CD4-positive, alpha-beta memory T cell (primary cell): ENCODE results near the gene PIK3C3. TPM values are rescaled to one million over a fixed set of nuclear protein-coding genes. Genes with fewer than 3 reads are reported as not detected.
"Not testable (repeated sequence)": the region's sequence is repeated elsewhere in the genome, so short reads cannot be mapped to it uniquely, and the experiment has no call there.

Source experiments
- CTCF ChIA-PET: fragments of 350-600 bp; sonication (Branson Sonifier 250); formaldehyde crosslinking; loops from one replicate; lab custom pipeline; 2021; ENCODE audit warnings: inconsistent platforms; ENCODE audit not compliant: partially characterized antibody; lab: Charles Lee
- POLR2A ChIA-PET: fragments of 350-600 bp; sonication (Branson Sonifier 250); formaldehyde crosslinking; loops from one replicate; lab custom pipeline; 2021; ENCODE audit not compliant: partially characterized antibody; lab: Charles Lee
- DNase-seq, 5 donors: peaks; one replicate each; pipeline versions ENCODE4 v3.0.0 to v3.0.0-alpha.2; 2020 to 2022; ENCODE audit warnings: mixed read lengths in 1 of 5
- H3K27ac ChIP-seq: one replicate; pipeline ENCODE4 v1.7.0; 2013; ENCODE audit warnings: low read depth, low read length
- H3K27me3 ChIP-seq: 2 replicates; pipeline ENCODE4 v1.7.0; 2013; ENCODE audit warnings: mild to moderate bottlenecking, low read length, moderate library complexity; ENCODE audit not compliant: insufficient read depth
- H3K36me3 ChIP-seq: 2 replicates; pipeline ENCODE4 v1.7.0; 2013; ENCODE audit warnings: mild to moderate bottlenecking, low read length, moderate library complexity; ENCODE audit not compliant: insufficient read depth
- H3K4me1 ChIP-seq: 2 replicates; pipeline ENCODE4 v1.7.0; 2013; ENCODE audit warnings: mild to moderate bottlenecking, low read length, moderate library complexity; ENCODE audit not compliant: insufficient read depth
- H3K4me3 ChIP-seq, 2 donors: one replicate each; pipeline ENCODE4 v1.7.0; 2013; ENCODE audit warnings: low read length in 2 of 2, mild to moderate bottlenecking in 1 of 2
- H3K9me3 ChIP-seq, 2 donors: one replicate each; pipeline ENCODE4 v1.7.0; 2013; ENCODE audit warnings: low read length in 2 of 2, control low read depth in 1 of 2; ENCODE audit not compliant: control insufficient read depth in 1 of 2
- H3K27ac Mint-ChIP-seq, 7 donors: one replicate each; pipeline ENCODE4 v1.8.0; 2020 to 2021; ENCODE audit warnings: mixed read lengths in 7 of 7, mild to moderate bottlenecking in 6 of 7, inconsistent platforms in 3 of 7, moderate library complexity in 3 of 7
- H3K27me3 Mint-ChIP-seq, 2 donors: one replicate each; pipeline ENCODE4 v1.8.0; 2020 to 2021; ENCODE audit warnings: mixed read lengths in 2 of 2
- H3K36me3 Mint-ChIP-seq, 2 donors: one replicate each; pipeline ENCODE4 v1.8.0; 2020 to 2021; ENCODE audit warnings: mixed read lengths in 2 of 2, inconsistent platforms in 1 of 2, mild to moderate bottlenecking in 1 of 2
- H3K4me1 Mint-ChIP-seq, 4 donors: one replicate each; pipeline ENCODE4 v1.8.0; 2020 to 2021; ENCODE audit warnings: mixed read lengths in 4 of 4, mild to moderate bottlenecking in 1 of 4
- H3K4me3 Mint-ChIP-seq, 8 donors: one replicate each; pipeline ENCODE4 v1.8.0; 2020 to 2021; ENCODE audit warnings: mixed read lengths in 8 of 8, mild to moderate bottlenecking in 7 of 8, moderate library complexity in 6 of 8, inconsistent platforms in 3 of 8
- H3K9me3 Mint-ChIP-seq, 8 donors: one replicate each; pipeline ENCODE4 v1.8.0; 2020 to 2021; ENCODE audit warnings: mixed read lengths in 8 of 8, mild to moderate bottlenecking in 5 of 8, inconsistent platforms in 3 of 8, moderate library complexity in 1 of 8
- intact Hi-C: fragments of 100-400 bp; cut with micrococcal nuclease; formaldehyde crosslinking; loops from one replicate; pipeline ENCODE4 v1.15.1; 2023
- polyA plus RNA-seq, 2 donors: library from polyadenylated mRNA; unstranded; fragments of 300-500 nt; fragmentation: Illumina TruSeq; gene quantifications; one replicate each; pipeline ENCODE4 v1.2.3, GENCODE V29; 2021
- total RNA-seq, 2 experiments: library from RNA; stranded (reverse); gene quantifications; one replicate each; pipeline ENCODE4 v1.2.3, GENCODE V29; 2021

Gene PIK3C3
- total and polyA plus RNA-seq, 4 experiments from 2014 or later, result 31.0 to 78.0 (median 54.8) TPM

GRCh38 chr18:42045346-42045745, 90.3 kb downstream of the PIK3C3 start:
- H3K27ac ChIP-seq, result no peak overlapping the region
- no peaks in the 10 kb centered on the region for H3K27me3 Mint-ChIP-seq
- H3K36me3 Mint-ChIP-seq, result peaks cover 52 to 64% of the 10 kb centered on the region in 2 donors
- peak overlapping the region in 2 of 7 donors; percentile 25 to 37 for H3K27ac Mint-ChIP-seq
- peaks cover 12% of the 10 kb centered on the region for H3K36me3 ChIP-seq
- no peaks in the 10 kb centered on the region for H3K27me3 ChIP-seq
- no peak overlapping the region for H3K4me3 Mint-ChIP-seq
- intact Hi-C loops, result no loop called here
- no peak overlapping the region for H3K4me3 ChIP-seq
- CTCF ChIA-PET, result interaction anchor here (3.9 kb wide), 1 partner anchor 18 kb away, joined by 16 read pairs; no protein-coding TSS in a partner anchor
- H3K9me3 Mint-ChIP-seq, result no peaks in the 10 kb centered on the region
- H3K4me1 ChIP-seq, result no peaks in the 10 kb centered on the region
- no peak for DNase-seq
- no peaks in the 10 kb centered on the region for H3K9me3 ChIP-seq
- H3K4me1 Mint-ChIP-seq, result no peaks in the 10 kb centered on the region
- POLR2A ChIA-PET, result no interaction called here

GRCh38 chr18:42047721-42048120, 92.7 kb downstream of the PIK3C3 start:
- Histone ChIP-seq H3K27me3 (no peaks in the 10 kb centered on the region), H3K4me3 (no peak overlapping the region), H3K4me1 (no peaks in the 10 kb centered on the region), H3K36me3 (peaks cover under 1% of the 10 kb centered on the region), H3K9me3 (no peaks in the 10 kb centered on the region), H3K27ac (no peak overlapping the region)
- no peak for DNase-seq
- no peaks in the 10 kb centered on the region for H3K9me3 Mint-ChIP-seq
- peaks cover 45 to 58% of the 10 kb centered on the region in 2 donors for H3K36me3 Mint-ChIP-seq
- H3K27ac Mint-ChIP-seq, result peak overlapping the region in 1 of 7 donors; percentile 51
- intact Hi-C loops, result no loop called here
- H3K27me3 Mint-ChIP-seq, result no peaks in the 10 kb centered on the region
- H3K4me3 Mint-ChIP-seq, result no peak overlapping the region
- ChIA-PET POLR2A (no interaction called here), CTCF (interaction anchor here (3.9 kb wide), 1 partner anchor 20 kb away, joined by 16 read pairs; no protein-coding TSS in a partner anchor)
- H3K4me1 Mint-ChIP-seq, result peaks cover under 1 to 6% (median 2%) of the 10 kb centered on the region in 4 donors

- Mint-ChIP-seq H3K4me3 (no peak overlapping the region), H3K27me3 (no peaks in the 10 kb centered on the region), H3K36me3 (peaks cover 44 to 58% of the 10 kb centered on the region in 2 donors), H3K27ac (peak overlapping the region in 2 of 7 donors; percentile 41 to 42), H3K9me3 (no peaks in the 10 kb centered on the region), H3K4me1 (peaks cover 5 to 9% (median 5%) of the 10 kb centered on the region in 4 donors)
- H3K4me1 ChIP-seq, result no peaks in the 10 kb centered on the region
- H3K9me3 ChIP-seq, result no peaks in the 10 kb centered on the region
- no peak for DNase-seq
- H3K36me3 ChIP-seq, result no peaks in the 10 kb centered on the region
- ChIA-PET POLR2A (no interaction called here), CTCF (interaction anchor here (3.9 kb wide), 1 partner anchor 21 kb away, joined by 16 read pairs; no protein-coding TSS in a partner anchor)
- no peaks in the 10 kb centered on the region for H3K27me3 ChIP-seq
- H3K4me3 ChIP-seq, result no peak overlapping the region
- no peak overlapping the region for H3K27ac ChIP-seq
- intact Hi-C loops, result no loop called here
Observed at GRCh38 chr18:42048158-42048557, 93.1 kb downstream of the PIK3C3 start.

- H3K4me1 ChIP-seq, DNase-seq, H3K27ac ChIP-seq, H3K36me3 ChIP-seq, intact Hi-C loops, H3K9me3 Mint-ChIP-seq, H3K27me3 ChIP-seq, H3K4me3 ChIP-seq, H3K27me3 Mint-ChIP-seq, H3K4me3 Mint-ChIP-seq, POLR2A ChIA-PET, H3K9me3 ChIP-seq: not testable (repeated sequence)
- H3K36me3 Mint-ChIP-seq, result peaks cover 33 to 54% of the 10 kb centered on the region in 2 donors
- peaks cover 6 to 13% (median 8%) of the 10 kb centered on the region in 4 donors for H3K4me1 Mint-ChIP-seq
- CTCF ChIA-PET, result interaction anchor here (1.0 to 2.7 kb wide), 3 partner anchors 11 to 22 kb away, joined by 3 to 8 read pairs (median 3); no protein-coding TSS in a partner anchor
- H3K27ac Mint-ChIP-seq, result peak overlapping the region in 1 of 7 donors; percentile 6
Observed at GRCh38 chr18:42049536-42049935, 94.5 kb downstream of the PIK3C3 start.

- Mint-ChIP-seq H3K27ac (peak overlapping the region in 1 of 7 donors; percentile 31), H3K36me3 (peaks cover 30 to 51% of the 10 kb centered on the region in 2 donors), H3K9me3 (no peaks in the 10 kb centered on the region), H3K27me3 (no peaks in the 10 kb centered on the region), H3K4me1 (peaks cover 6 to 13% (median 8%) of the 10 kb centered on the region in 4 donors), H3K4me3 (no peak overlapping the region)
- ChIA-PET POLR2A (no interaction called here), CTCF (interaction anchor here (1.0 to 3.8 kb wide), 9 partner anchors 9 to 62 kb away, joined by 3 to 17 read pairs (median 6); no protein-coding TSS in a partner anchor)
- intact Hi-C loops, result loop anchor here (5.0 kb wide), 2 partner anchors 1221 to 1546 kb away; no protein-coding TSS in a partner anchor
- H3K36me3 ChIP-seq, result no peaks in the 10 kb centered on the region
- no peaks in the 10 kb centered on the region for H3K27me3 ChIP-seq
- no peaks in the 10 kb centered on the region for H3K4me1 ChIP-seq
- no peak overlapping the region for H3K4me3 ChIP-seq
- no peaks in the 10 kb centered on the region for H3K9me3 ChIP-seq
- DNase-seq, result no peak
- H3K27ac ChIP-seq, result no peak overlapping the region
Observed at GRCh38 chr18:42051411-42051810, 96.4 kb downstream of the PIK3C3 start.

- Mint-ChIP-seq H3K27me3 (no peaks in the 10 kb centered on the region), H3K27ac (peak overlapping the region in 3 of 7 donors; percentile 50 to 79 (median 57)), H3K4me3 (no peak overlapping the region), H3K36me3 (peaks cover 29 to 46% of the 10 kb centered on the region in 2 donors), H3K9me3 (no peaks in the 10 kb centered on the region), H3K4me1 (peaks cover 6 to 13% (median 8%) of the 10 kb centered on the region in 4 donors)
- POLR2A ChIA-PET, result no interaction called here
- no peak overlapping the region for H3K4me3 ChIP-seq
- no peak overlapping the region for H3K27ac ChIP-seq
- no peaks in the 10 kb centered on the region for H3K9me3 ChIP-seq
- H3K4me1 ChIP-seq, result no peaks in the 10 kb centered on the region
- no peaks in the 10 kb centered on the region for H3K27me3 ChIP-seq
- no peak for DNase-seq
- CTCF ChIA-PET, result interaction anchor here (1.0 to 3.8 kb wide), 11 partner anchors 10 to 62 kb away, joined by 3 to 17 read pairs (median 7); no protein-coding TSS in a partner anchor
- H3K36me3 ChIP-seq, result no peaks in the 10 kb centered on the region
- intact Hi-C loops, result loop anchor here (5.0 kb wide), 2 partner anchors 1220 to 1545 kb away; no protein-coding TSS in a partner anchor
Observed at GRCh38 chr18:42052122-42052708, 97.2 kb downstream of the PIK3C3 start.

GRCh38 chr18:42053188-42053781, 98.3 kb downstream of the PIK3C3 start:
- Histone ChIP-seq H3K27me3 (no peaks in the 10 kb centered on the region), H3K4me1 (no peaks in the 10 kb centered on the region), H3K9me3 (no peaks in the 10 kb centered on the region), H3K4me3 (no peak overlapping the region), H3K36me3 (no peaks in the 10 kb centered on the region), H3K27ac (no peak overlapping the region)
- peak overlapping the region in 1 of 8 donors; percentile 13 for H3K4me3 Mint-ChIP-seq
- CTCF ChIA-PET, result interaction anchor here (0.7 to 3.8 kb wide), 26 partner anchors 9 to 117 kb away, joined by 3 to 17 read pairs (median 6); no protein-coding TSS in a partner anchor
- H3K27me3 Mint-ChIP-seq, result no peaks in the 10 kb centered on the region
- peaks cover 6 to 13% (median 8%) of the 10 kb centered on the region in 4 donors for H3K4me1 Mint-ChIP-seq
- intact Hi-C loops, result loop anchor here (5.0 kb wide), 2 partner anchors 1219 to 1544 kb away; no protein-coding TSS in a partner anchor
- POLR2A ChIA-PET, result interaction anchor here (0.9 kb wide), 1 partner anchor 98 kb away, joined by 3 read pairs; the partner anchor contains the start of gene PIK3C3
- H3K9me3 Mint-ChIP-seq, result no peaks in the 10 kb centered on the region
- peak; percentile 40 to 50 (median 44) for DNase-seq
- H3K27ac Mint-ChIP-seq, result peak overlapping the region in 2 of 7 donors; percentile 41 to 70
- H3K36me3 Mint-ChIP-seq, result peaks cover 33 to 43% of the 10 kb centered on the region in 2 donors
